AG09309 (cell line): ENCODE data around the gene MRPS7.

Experiments
- DNase-seq: peaks from one replicate; pipeline ENCODE4 v3.0.0-alpha.2; 2010; ENCODE audit warnings: low read depth
- H3K4me3 ChIP-seq: 2 replicates; pipeline ENCODE4 v1.5.1; 2011; ENCODE audit warnings: mild to moderate bottlenecking, low read depth, low read length, moderate library complexity; ENCODE audit not compliant: control insufficient read depth
- CTCF ChIP-seq: IDR thresholded peaks from 2 replicates; pipeline ENCODE4 v1.5.1; 2011; ENCODE audit warnings: mild to moderate bottlenecking, low read depth, low read length, inconsistent platforms; ENCODE audit not compliant: insufficient read depth, control insufficient read depth; ENCODE audit errors: missing control alignments

MRPS7 gene

GRCh38 chr17:75315541-75316243, 54.0 kb downstream of the MRPS7 start:
- no peak for DNase-seq
- no peak for TF ChIP-seq CTCF
- no peak overlapping the region for H3K4me3 ChIP-seq
